Bronchial epithelial cell (primary cell): ENCODE measurements around the gene ARL16. TPM values are rescaled to one million over a fixed set of nuclear protein-coding genes. Genes with fewer than 3 reads are reported as not detected.

ENCODE experiments used
- DNase-seq: peaks from one replicate; pipeline ENCODE4 v3.0.0-alpha.2; 2010; ENCODE audit warnings: low read depth
- FAIRE-seq: peaks from 2 replicates; lab custom pipeline; 2011; peaks lifted over from hg19 to GRCh38; lab: Jason Lieb, UNC
- H3K27me3 ChIP-seq: 2 replicates; pipeline ENCODE4 v1.5.1; 2011; ENCODE audit warnings: low read length; ENCODE audit not compliant: control insufficient read depth, insufficient read depth
- H3K36me3 ChIP-seq: 2 replicates; pipeline ENCODE4 v1.5.1; 2011; ENCODE audit warnings: low read length; ENCODE audit not compliant: control insufficient read depth, insufficient read depth
- H3K4me3 ChIP-seq: 2 replicates; pipeline ENCODE4 v1.5.1; 2011; ENCODE audit warnings: mild to moderate bottlenecking, low read depth, low read length, control low read depth
- CTCF ChIP-seq: IDR thresholded peaks from 2 replicates; pipeline ENCODE4 v1.5.1; 2011; ENCODE audit warnings: mild to moderate bottlenecking, moderate library complexity, low read length, control low read depth, inconsistent platforms; ENCODE audit not compliant: insufficient read depth, severe bottlenecking
- total RNA-seq: library from RNA; depleted of rRNA; stranded (reverse); fragments of >200 nt; gene quantifications from 2 replicates; pipeline ENCODE4 v1.2.1, GENCODE V29; 2014

Gene ARL16
- total RNA-seq, 1 donor from 2014 or later: 25.8 TPM

GRCh38 chr17:81636505-81637288 is 46.9 kb downstream of the ARL16 start, which contains the start of the genes NPLOC4 and TSPAN10:
Gene NPLOC4, minus strand, starts transcription at chr17:81637112. Its CDS starts 182 bp downstream, at chr17:81636930.
Gene TSPAN10, plus strand, starts transcription at chr17:81637196. Its CDS starts 5,217 bp downstream, at chr17:81642413.
- no peak for TF ChIP-seq CTCF
- Histone ChIP-seq H3K36me3 (no peaks in the 10 kb centered on the region), H3K27me3 (no peaks in the 10 kb centered on the region), H3K4me3 (peak within 1 kb of the TSS; percentile 57)
- FAIRE-seq: no peak
- peak; percentile 57 for DNase-seq

GRCh38 chr17:81635973-81636504 is 47.6 kb downstream of the ARL16 start:
- no peak for TF ChIP-seq CTCF
- DNase-seq (peak; percentile 57), FAIRE-seq (no peak)
- H3K36me3 ChIP-seq: peaks cover 2% of the 10 kb centered on the region
- H3K27me3 ChIP-seq: no peaks in the 10 kb centered on the region
- peak overlapping the region; percentile 57 for H3K4me3 ChIP-seq

GRCh38 chr17:81635431-81635830 is 48.2 kb downstream of the ARL16 start:
- Histone ChIP-seq H3K36me3 (peaks cover 2% of the 10 kb centered on the region), H3K27me3 (no peaks in the 10 kb centered on the region), H3K4me3 (no peak overlapping the region)
- DNase-seq (peak; percentile 27), FAIRE-seq (no peak)
- no peak for TF ChIP-seq CTCF

GRCh38 chr17:81631482-81631881 is 52.1 kb downstream of the ARL16 start:
- TF ChIP-seq CTCF: no peak
- FAIRE-seq (no peak), DNase-seq (no peak)
- Histone ChIP-seq H3K27me3 (no peaks in the 10 kb centered on the region), H3K36me3 (peaks cover 7% of the 10 kb centered on the region), H3K4me3 (no peak overlapping the region)

Other genes starting within 250 kb of the ARL16 start
- gene ACTG1, start 171.0 kb downstream of the ARL16 start, total RNA-seq: 2,981 and 3,623 TPM in 2 replicates
- 1.2 and 1.3 TPM in 2 replicates for gene FSCN2, start 155.4 kb downstream of the ARL16 start, total RNA-seq
- gene FAAP100, start 131.4 kb downstream of the ARL16 start, total RNA-seq: 10.5 and 12.8 TPM in 2 replicates
- gene NPLOC4, start 46.7 kb downstream of the ARL16 start, total RNA-seq: 60.0 and 61.2 TPM in 2 replicates
- 0.53 and 0.64 TPM in 2 replicates for gene TSPAN10, start 46.6 kb downstream of the ARL16 start, total RNA-seq
- gene PDE6G, start 27.3 kb downstream of the ARL16 start, total RNA-seq: not detected in 2 replicates
- gene OXLD1, start 17.2 kb downstream of the ARL16 start, total RNA-seq: 47.7 and 73.7 TPM in 2 replicates
- gene CCDC137, start 17.1 kb downstream of the ARL16 start, total RNA-seq: 6.8 and 10.2 TPM in 2 replicates
- 77.7 and 84.4 TPM in 2 replicates for gene HGS, start 214 bp upstream of the ARL16 start, total RNA-seq
- 11.6 and 13.6 TPM in 2 replicates for gene MRPL12, start 19.6 kb upstream of the ARL16 start, total RNA-seq
- 20.3 and 21.1 TPM in 2 replicates for gene SLC25A10, start 28.5 kb upstream of the ARL16 start, total RNA-seq
- gene GCGR, start 120.4 kb upstream of the ARL16 start, total RNA-seq: not detected in 2 replicates
- gene MCRIP1, start 149.5 kb upstream of the ARL16 start, total RNA-seq: 25.8 and 32.6 TPM in 2 replicates
- 0.13 TPM in 1 of 2 replicates, not detected in the other for gene PPP1R27, start 151.3 kb upstream of the ARL16 start, total RNA-seq
- 673 and 821 TPM in 2 replicates for gene P4HB, start 176.7 kb upstream of the ARL16 start, total RNA-seq
- 57.4 and 67.0 TPM in 2 replicates for gene ARHGDIA, start 187.5 kb upstream of the ARL16 start, total RNA-seq
- gene ALYREF, start 207.8 kb upstream of the ARL16 start, total RNA-seq: 105 and 145 TPM in 2 replicates
- 237 and 251 TPM in 2 replicates for gene ANAPC11, start 207.9 kb upstream of the ARL16 start, total RNA-seq
- 0.26 and 0.51 TPM in 2 replicates for gene NPB, start 218.4 kb upstream of the ARL16 start, total RNA-seq
- 16.5 and 29.5 TPM in 2 replicates for gene PCYT2, start 227.6 kb upstream of the ARL16 start, total RNA-seq
- 48.4 and 62.2 TPM in 2 replicates for gene SIRT7, start 234.4 kb upstream of the ARL16 start, total RNA-seq
- gene MAFG, start 243.9 kb upstream of the ARL16 start, total RNA-seq: 16.8 and 19.6 TPM in 2 replicates